Measurements from ENCODE around the gene MVD.

MVD gene

GRCh38 chr16:88702371-88703210, 39.7 kb upstream of the MVD start:
- Histone ChIP-seq H3K27me3 (ENCODE audit: low read depth, low read length) (no peaks in the 10 kb centered on the region), H3K27ac (ENCODE audit: low read length) (no peak overlapping the region), H3K4me3 (ENCODE audit: low read depth in 1 of 2, low read length in 2 of 2) (peak overlapping the region; percentile 26 to 44), H3K4me1 (ENCODE audit: control insufficient read depth in 1 of 2, insufficient read depth in 2 of 2, low read length in 2 of 2) (peaks cover 12 to 52% of the 10 kb centered on the region in 2 donors), H3K9me3 (ENCODE audit: control insufficient read depth in 1 of 2, low read length in 2 of 2) (no peaks in the 10 kb centered on the region), H3K36me3 (ENCODE audit: control insufficient read depth in 1 of 2, insufficient read depth in 2 of 2, low read length in 2 of 2) (peaks cover 0 to 34% of the 10 kb centered on the region in 2 donors)

GRCh38 chr16:88701581-88702370, 38.9 kb upstream of the MVD start:
- H3K9me3 ChIP-seq (ENCODE audit: control insufficient read depth in 1 of 2, low read length in 2 of 2) = no peaks in the 10 kb centered on the region
- peaks cover 0 to 42% of the 10 kb centered on the region in 2 donors for H3K36me3 ChIP-seq (ENCODE audit: control insufficient read depth in 1 of 2, insufficient read depth in 2 of 2, low read length in 2 of 2)
- peak overlapping the region in 1 of 2 donors; percentile 44 for H3K4me3 ChIP-seq (ENCODE audit: low read depth in 1 of 2, low read length in 2 of 2)
- no peaks in the 10 kb centered on the region for H3K27me3 ChIP-seq (ENCODE audit: low read depth, low read length)
- H3K27ac ChIP-seq (ENCODE audit: low read length) = no peak overlapping the region
- peaks cover 5 to 44% of the 10 kb centered on the region in 2 donors for H3K4me1 ChIP-seq (ENCODE audit: control insufficient read depth in 1 of 2, insufficient read depth in 2 of 2, low read length in 2 of 2)

- peaks cover 5 to 42% of the 10 kb centered on the region in 2 donors for H3K4me1 ChIP-seq (ENCODE audit: control insufficient read depth in 1 of 2, insufficient read depth in 2 of 2, low read length in 2 of 2)
- H3K9me3 ChIP-seq (ENCODE audit: control insufficient read depth in 1 of 2, low read length in 2 of 2) = no peaks in the 10 kb centered on the region
- peak overlapping the region in 1 of 2 donors; percentile 44 for H3K4me3 ChIP-seq (ENCODE audit: low read depth in 1 of 2, low read length in 2 of 2)
- H3K36me3 ChIP-seq (ENCODE audit: control insufficient read depth in 1 of 2, insufficient read depth in 2 of 2, low read length in 2 of 2) = peaks cover 0 to 51% of the 10 kb centered on the region in 2 donors
- H3K27me3 ChIP-seq (ENCODE audit: low read depth, low read length) = no peaks in the 10 kb centered on the region
- no peak overlapping the region for H3K27ac ChIP-seq (ENCODE audit: low read length)
Measured at GRCh38 chr16:88700636-88701482, 38.0 kb upstream of the MVD start.

- H3K27ac ChIP-seq (ENCODE audit: low read length) = no peak overlapping the region
- peak overlapping the region in 1 of 2 donors; percentile 25 for H3K4me3 ChIP-seq (ENCODE audit: low read depth in 1 of 2, low read length in 2 of 2)
- H3K4me1 ChIP-seq (ENCODE audit: control insufficient read depth in 1 of 2, insufficient read depth in 2 of 2, low read length in 2 of 2) = peaks cover 4 to 39% of the 10 kb centered on the region in 2 donors
Measured at GRCh38 chr16:88700322-88700635, 37.4 kb upstream of the MVD start.

GRCh38 chr16:88699180-88699579, 36.3 kb upstream of the MVD start:
- Histone ChIP-seq H3K9me3 (ENCODE audit: control insufficient read depth in 1 of 2, low read length in 2 of 2) (no peaks in the 10 kb centered on the region), H3K27ac (ENCODE audit: low read length) (no peak overlapping the region), H3K4me1 (ENCODE audit: control insufficient read depth in 1 of 2, insufficient read depth in 2 of 2, low read length in 2 of 2) (peaks cover 0 to 32% of the 10 kb centered on the region in 2 donors), H3K36me3 (ENCODE audit: control insufficient read depth in 1 of 2, insufficient read depth in 2 of 2, low read length in 2 of 2) (peaks cover 0 to 56% of the 10 kb centered on the region in 2 donors), H3K27me3 (ENCODE audit: low read depth, low read length) (no peaks in the 10 kb centered on the region), H3K4me3 (ENCODE audit: low read depth in 1 of 2, low read length in 2 of 2) (no peak overlapping the region)

More at GRCh38 chr16:88700322-88700635, 37.4 kb upstream of the MVD start:
- H3K36me3 ChIP-seq (ENCODE audit: control insufficient read depth in 1 of 2, insufficient read depth in 2 of 2, low read length in 2 of 2) = peaks cover 0 to 56% of the 10 kb centered on the region in 2 donors
- H3K9me3 ChIP-seq (ENCODE audit: control insufficient read depth in 1 of 2, low read length in 2 of 2) = no peaks in the 10 kb centered on the region
- no peaks in the 10 kb centered on the region for H3K27me3 ChIP-seq (ENCODE audit: low read depth, low read length)

- H3K4me3 ChIP-seq (ENCODE audit: low read depth in 1 of 2, low read length in 2 of 2) = no peak overlapping the region
- no peaks in the 10 kb centered on the region for H3K9me3 ChIP-seq (ENCODE audit: control insufficient read depth in 1 of 2, low read length in 2 of 2)
- no peak overlapping the region for H3K27ac ChIP-seq (ENCODE audit: low read length)
- peaks cover 0 to 32% of the 10 kb centered on the region in 2 donors for H3K4me1 ChIP-seq (ENCODE audit: control insufficient read depth in 1 of 2, insufficient read depth in 2 of 2, low read length in 2 of 2)
- H3K27me3 ChIP-seq (ENCODE audit: low read depth, low read length) = no peaks in the 10 kb centered on the region
- peaks cover 0 to 56% of the 10 kb centered on the region in 2 donors for H3K36me3 ChIP-seq (ENCODE audit: control insufficient read depth in 1 of 2, insufficient read depth in 2 of 2, low read length in 2 of 2)
Measured at GRCh38 chr16:88698646-88699045, 35.8 kb upstream of the MVD start.

- H3K9me3 ChIP-seq (ENCODE audit: control insufficient read depth in 1 of 2, low read length in 2 of 2) = no peaks in the 10 kb centered on the region
- peaks cover 0 to 28% of the 10 kb centered on the region in 2 donors for H3K4me1 ChIP-seq (ENCODE audit: control insufficient read depth in 1 of 2, insufficient read depth in 2 of 2, low read length in 2 of 2)
- H3K27ac ChIP-seq (ENCODE audit: low read length) = no peak overlapping the region
- H3K36me3 ChIP-seq (ENCODE audit: control insufficient read depth in 1 of 2, insufficient read depth in 2 of 2, low read length in 2 of 2) = peaks cover 0 to 56% of the 10 kb centered on the region in 2 donors
- H3K27me3 ChIP-seq (ENCODE audit: low read depth, low read length) = no peaks in the 10 kb centered on the region
- H3K4me3 ChIP-seq (ENCODE audit: low read depth in 1 of 2, low read length in 2 of 2) = no peak overlapping the region
Measured at GRCh38 chr16:88697831-88698615, 35.1 kb upstream of the MVD start.

GRCh38 chr16:88697116-88697830, 34.4 kb upstream of the MVD start:
- Histone ChIP-seq H3K4me1 (ENCODE audit: control insufficient read depth in 1 of 2, insufficient read depth in 2 of 2, low read length in 2 of 2) (peaks cover under 1 to 23% of the 10 kb centered on the region in 2 donors), H3K27me3 (ENCODE audit: low read depth, low read length) (no peaks in the 10 kb centered on the region), H3K27ac (ENCODE audit: low read length) (no peak overlapping the region), H3K4me3 (ENCODE audit: low read depth in 1 of 2, low read length in 2 of 2) (no peak overlapping the region), H3K36me3 (ENCODE audit: control insufficient read depth in 1 of 2, insufficient read depth in 2 of 2, low read length in 2 of 2) (peaks cover 0 to 56% of the 10 kb centered on the region in 2 donors), H3K9me3 (ENCODE audit: control insufficient read depth in 1 of 2, low read length in 2 of 2) (no peaks in the 10 kb centered on the region)

- H3K4me3 ChIP-seq (ENCODE audit: low read depth in 1 of 2, low read length in 2 of 2) = no peak overlapping the region
Measured at GRCh38 chr16:88696441-88696840, 33.5 kb upstream of the MVD start.

GRCh38 chr16:88695753-88696152, 32.9 kb upstream of the MVD start:
- H3K9me3 ChIP-seq (ENCODE audit: control insufficient read depth in 1 of 2, low read length in 2 of 2) = no peaks in the 10 kb centered on the region
- no peak overlapping the region for H3K4me3 ChIP-seq (ENCODE audit: low read depth in 1 of 2, low read length in 2 of 2)
- H3K36me3 ChIP-seq (ENCODE audit: control insufficient read depth in 1 of 2, insufficient read depth in 2 of 2, low read length in 2 of 2) = peaks cover 0 to 53% of the 10 kb centered on the region in 2 donors
- peaks cover 4% of the 10 kb centered on the region for H3K27me3 ChIP-seq (ENCODE audit: low read depth, low read length)
- H3K27ac ChIP-seq (ENCODE audit: low read length) = no peak overlapping the region
- H3K4me1 ChIP-seq (ENCODE audit: control insufficient read depth in 1 of 2, insufficient read depth in 2 of 2, low read length in 2 of 2) = peaks cover 2 to 15% of the 10 kb centered on the region in 2 donors

More at GRCh38 chr16:88696441-88696840, 33.5 kb upstream of the MVD start:
- H3K4me1 ChIP-seq (ENCODE audit: control insufficient read depth in 1 of 2, insufficient read depth in 2 of 2, low read length in 2 of 2) = peaks cover 2 to 19% of the 10 kb centered on the region in 2 donors
- H3K9me3 ChIP-seq (ENCODE audit: control insufficient read depth in 1 of 2, low read length in 2 of 2) = no peaks in the 10 kb centered on the region
- peaks cover 0 to 56% of the 10 kb centered on the region in 2 donors for H3K36me3 ChIP-seq (ENCODE audit: control insufficient read depth in 1 of 2, insufficient read depth in 2 of 2, low read length in 2 of 2)
- H3K27ac ChIP-seq (ENCODE audit: low read length) = no peak overlapping the region
- no peaks in the 10 kb centered on the region for H3K27me3 ChIP-seq (ENCODE audit: low read depth, low read length)

Data from muscle layer of duodenum (tissue), 2 donors.